ENCODE data around the gene ETS2. TPM values are rescaled to one million over a fixed set of nuclear protein-coding genes. Genes with fewer than 3 reads are reported as not detected.

The ETS2 gene
- total RNA-seq, 1 experiment from 2014 or later = 49.9 TPM

DNA sequence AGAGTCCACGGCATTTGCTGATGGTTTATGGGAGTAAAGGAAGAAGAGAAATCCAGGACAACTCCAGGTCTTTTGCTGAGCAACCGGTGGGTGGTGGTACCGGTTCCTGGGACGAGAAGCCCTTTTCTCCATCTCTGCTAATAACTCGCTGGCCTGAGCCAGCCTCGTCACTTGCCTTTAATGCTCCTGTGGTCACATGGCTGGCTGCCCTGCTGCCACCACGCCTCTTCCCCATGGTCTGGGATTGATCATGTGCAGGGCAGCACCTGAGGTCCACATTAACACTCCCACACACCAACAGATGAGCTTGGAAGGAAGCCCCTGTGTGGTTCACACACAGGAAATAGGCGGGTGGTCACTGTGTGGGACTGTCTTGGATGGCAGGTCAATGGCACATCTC is 10.3 kb upstream of the ETS2 start:
- no TSS peak for BruUV-seq (replicated peaks)
- peaks cover 2% of the 10 kb centered on the region for H3K9me3 Mint-ChIP-seq (ENCODE audit: low read depth, unreplicated experiment)
- no peak overlapping the region for H3K4me3 Mint-ChIP-seq (ENCODE audit: low read depth, unreplicated experiment)

DNA sequence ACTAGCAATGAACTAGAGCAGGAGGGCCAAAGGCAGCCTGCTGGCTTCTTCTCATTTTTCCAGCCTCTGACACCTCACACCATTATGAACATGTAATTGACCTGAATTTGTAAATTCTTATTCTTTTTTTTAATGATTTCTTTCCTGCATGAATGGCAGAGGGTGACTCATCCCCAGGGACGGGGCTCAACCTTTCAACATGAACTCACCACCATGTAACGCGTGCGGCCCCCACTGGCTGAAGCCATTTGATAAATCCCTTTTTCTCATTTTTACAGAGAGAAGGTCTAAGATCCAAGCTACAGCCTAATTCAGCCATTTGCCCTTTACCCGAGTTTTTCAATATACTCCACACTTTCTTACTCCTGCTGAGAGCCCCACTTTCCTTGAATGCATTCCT is 9.3 kb upstream of the ETS2 start:
- no peaks in the 10 kb centered on the region for H3K9me3 Mint-ChIP-seq (ENCODE audit: low read depth, unreplicated experiment)
- no peaks in the 10 kb centered on the region for H3K27me3 Mint-ChIP-seq (ENCODE audit: unreplicated experiment)
- CTCF ChIA-PET = interaction anchor here (0.6 to 4.3 kb wide), 6 partner anchors 9 to 288 kb away, joined by 3 to 28 read pairs (median 4); no protein-coding TSS in a partner anchor
- peaks cover 12% of the 10 kb centered on the region for H3K36me3 Mint-ChIP-seq (ENCODE audit: insufficient read depth, unreplicated experiment)
- BruUV-seq (replicated peaks) = no TSS peak
- peak; percentile 66 for DNase-seq
- peak overlapping the region; percentile 94 for H3K27ac Mint-ChIP-seq (ENCODE audit: unreplicated experiment)
- H3K4me1 Mint-ChIP-seq (ENCODE audit: low read depth, unreplicated experiment) = peaks cover 55% of the 10 kb centered on the region
- intact Hi-C loops (cut with micrococcal nuclease; ENCODE audit: unreplicated experiment) = loop anchor here (2.0 to 5.0 kb wide), 2 partner anchors 62 to 331 kb away; no protein-coding TSS in a partner anchor
- H3K4me3 Mint-ChIP-seq (ENCODE audit: low read depth, unreplicated experiment) = peak overlapping the region; percentile 6
- TF ChIP-seq, protein P1, sequence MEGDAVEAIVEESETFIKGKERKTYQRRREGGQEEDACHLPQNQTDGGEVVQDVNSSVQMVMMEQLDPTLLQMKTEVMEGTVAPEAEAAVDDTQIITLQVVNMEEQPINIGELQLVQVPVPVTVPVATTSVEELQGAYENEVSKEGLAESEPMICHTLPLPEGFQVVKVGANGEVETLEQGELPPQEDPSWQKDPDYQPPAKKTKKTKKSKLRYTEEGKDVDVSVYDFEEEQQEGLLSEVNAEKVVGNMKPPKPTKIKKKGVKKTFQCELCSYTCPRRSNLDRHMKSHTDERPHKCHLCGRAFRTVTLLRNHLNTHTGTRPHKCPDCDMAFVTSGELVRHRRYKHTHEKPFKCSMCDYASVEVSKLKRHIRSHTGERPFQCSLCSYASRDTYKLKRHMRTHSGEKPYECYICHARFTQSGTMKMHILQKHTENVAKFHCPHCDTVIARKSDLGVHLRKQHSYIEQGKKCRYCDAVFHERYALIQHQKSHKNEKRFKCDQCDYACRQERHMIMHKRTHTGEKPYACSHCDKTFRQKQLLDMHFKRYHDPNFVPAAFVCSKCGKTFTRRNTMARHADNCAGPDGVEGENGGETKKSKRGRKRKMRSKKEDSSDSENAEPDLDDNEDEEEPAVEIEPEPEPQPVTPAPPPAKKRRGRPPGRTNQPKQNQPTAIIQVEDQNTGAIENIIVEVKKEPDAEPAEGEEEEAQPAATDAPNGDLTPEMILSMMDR (IDR thresholded peaks at IDR 0.05; ENCODE audit: unreplicated experiment) = no peak

More for the DNA sequence above, 10.3 kb upstream of the ETS2 start:
- CTCF ChIA-PET = interaction anchor here (1.7 to 4.3 kb wide), 2 partner anchors 8 to 61 kb away, joined by 4 to 28 read pairs; no protein-coding TSS in a partner anchor
- Mint-ChIP-seq H3K4me1 (ENCODE audit: low read depth, unreplicated experiment) (peaks cover 47% of the 10 kb centered on the region), H3K27me3 (ENCODE audit: unreplicated experiment) (no peaks in the 10 kb centered on the region), H3K27ac (ENCODE audit: unreplicated experiment) (peak overlapping the region; percentile 54), H3K36me3 (ENCODE audit: insufficient read depth, unreplicated experiment) (peaks cover 7% of the 10 kb centered on the region)
- TF ChIP-seq, protein P1 (IDR thresholded peaks at IDR 0.05; ENCODE audit: unreplicated experiment) = no peak
- intact Hi-C loops (cut with micrococcal nuclease; ENCODE audit: unreplicated experiment) = loop anchor here (5.0 kb wide), 1 partner anchor 332 kb away; no protein-coding TSS in a partner anchor
- DNase-seq = no peak

DNA sequence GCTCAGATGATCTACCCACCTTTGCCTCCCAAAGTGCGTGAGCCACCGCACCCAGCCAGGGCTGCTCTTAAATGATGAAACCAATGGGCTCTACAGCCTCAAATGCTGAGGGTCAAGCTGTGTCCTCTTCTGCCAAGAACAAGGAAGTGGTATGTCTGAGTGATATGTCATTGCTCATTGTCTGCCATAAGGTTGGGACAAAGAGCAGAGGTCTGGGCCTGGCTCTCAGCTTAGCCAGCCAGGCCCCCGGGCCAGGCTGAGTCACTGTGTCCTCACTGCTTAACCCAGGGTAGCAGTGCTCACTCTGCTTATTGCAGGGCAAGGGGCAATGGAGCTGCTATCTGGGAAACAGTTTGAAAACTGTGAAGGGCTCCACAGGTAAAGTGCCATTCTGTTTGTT is 8.3 kb upstream of the ETS2 start:
- peak; percentile 59 for DNase-seq
- intact Hi-C loops (cut with micrococcal nuclease; ENCODE audit: unreplicated experiment) = loop anchor here (2.0 to 5.0 kb wide), 2 partner anchors 63 to 330 kb away; no protein-coding TSS in a partner anchor
- peaks cover 64% of the 10 kb centered on the region for H3K4me1 Mint-ChIP-seq (ENCODE audit: low read depth, unreplicated experiment)
- CTCF ChIA-PET = interaction anchor here (0.6 to 4.3 kb wide), 4 partner anchors 8 to 1655 kb away, joined by 3 to 28 read pairs (median 4); partner anchors contain the start of gene ETS2
- H3K27me3 Mint-ChIP-seq (ENCODE audit: unreplicated experiment) = no peaks in the 10 kb centered on the region
- H3K27ac Mint-ChIP-seq (ENCODE audit: unreplicated experiment) = peak overlapping the region; percentile 94
- TF ChIP-seq, protein P1 (IDR thresholded peaks at IDR 0.05; ENCODE audit: unreplicated experiment) = no peak
- peak overlapping the region; percentile 6 for H3K4me3 Mint-ChIP-seq (ENCODE audit: low read depth, unreplicated experiment)
- H3K9me3 Mint-ChIP-seq (ENCODE audit: low read depth, unreplicated experiment) = no peaks in the 10 kb centered on the region
- H3K36me3 Mint-ChIP-seq (ENCODE audit: insufficient read depth, unreplicated experiment) = peaks cover 12% of the 10 kb centered on the region
- no TSS peak for BruUV-seq (replicated peaks)

DNA sequence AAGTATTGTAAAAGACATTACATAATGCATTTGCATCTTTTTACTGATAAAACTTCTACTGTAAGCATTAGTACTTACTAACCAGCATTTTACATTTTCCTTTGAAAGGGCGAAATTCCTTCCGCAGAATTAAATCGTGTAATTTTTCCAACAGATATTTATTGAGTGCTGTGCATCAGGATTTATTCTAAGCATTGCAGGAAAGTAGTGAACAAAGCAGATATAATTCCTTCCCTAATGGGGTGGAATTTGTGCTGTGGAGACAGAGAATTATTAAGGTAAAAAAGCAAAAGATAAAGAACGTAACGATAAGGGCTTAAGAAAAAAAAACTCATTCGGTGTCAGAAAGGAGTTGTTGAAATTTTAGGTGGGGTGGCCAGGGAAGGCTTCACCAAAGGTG is 7.6 kb upstream of the ETS2 start:
- H3K27me3 Mint-ChIP-seq (ENCODE audit: unreplicated experiment) = no peaks in the 10 kb centered on the region
- CTCF ChIA-PET = interaction anchor here (0.6 to 4.3 kb wide), 2 partner anchors 11 to 1654 kb away, joined by 4 to 28 read pairs; no protein-coding TSS in a partner anchor

More for the DNA sequence above, 7.6 kb upstream of the ETS2 start:
- BruUV-seq (replicated peaks) = TSS peak; percentile 83
- Mint-ChIP-seq H3K4me1 (ENCODE audit: low read depth, unreplicated experiment) (peaks cover 70% of the 10 kb centered on the region), H3K9me3 (ENCODE audit: low read depth, unreplicated experiment) (no peaks in the 10 kb centered on the region), H3K4me3 (ENCODE audit: low read depth, unreplicated experiment) (peak overlapping the region; percentile 48), H3K27ac (ENCODE audit: unreplicated experiment) (peak overlapping the region; percentile 94), H3K36me3 (ENCODE audit: insufficient read depth, unreplicated experiment) (peaks cover 13% of the 10 kb centered on the region)
- DNase-seq = no peak
- TF ChIP-seq, protein P1 (IDR thresholded peaks at IDR 0.05; ENCODE audit: unreplicated experiment) = no peak
- intact Hi-C loops (cut with micrococcal nuclease; ENCODE audit: unreplicated experiment) = loop anchor here (5.0 kb wide), 1 partner anchor 329 kb away; no protein-coding TSS in a partner anchor

Measured in Calu3 (cell line).